ENCODE data around the gene POMC. TPM values are rescaled to one million over a fixed set of nuclear protein-coding genes. Genes with fewer than 3 reads are reported as not detected.
"Not testable (repeated sequence)": the region's sequence is repeated elsewhere in the genome, so short reads cannot be mapped to it uniquely, and the experiment has no call there.

Gene POMC
- total RNA-seq, 1 donor from 2014 or later, result not detected

DNA sequence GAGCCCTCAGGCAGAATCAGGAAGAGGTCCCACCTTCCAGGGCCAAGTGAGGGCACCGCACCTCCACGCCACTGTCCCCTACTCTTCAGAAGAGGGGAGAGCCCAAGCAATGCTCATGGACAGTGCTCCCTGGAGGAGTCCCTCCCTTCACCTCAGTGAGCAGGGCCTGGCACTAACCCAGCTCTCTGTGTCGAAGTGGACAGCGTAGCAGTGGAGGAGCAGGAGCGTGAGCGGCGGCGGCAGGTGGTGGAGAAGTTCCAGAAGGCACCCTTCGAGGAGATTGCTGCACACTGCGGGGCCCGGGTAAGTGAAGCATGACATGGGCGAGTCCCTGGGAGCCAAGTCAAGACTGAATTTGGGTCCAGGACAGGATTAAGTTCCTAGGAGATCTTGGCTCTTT lies 16.7 kb downstream of the POMC start:
- Histone ChIP-seq H3K4me3 (no peak overlapping the region), H3K9ac (no peak overlapping the region), H3K9me3 (ENCODE audit: low read depth) (no peaks in the 10 kb centered on the region), H3K27me3 (no peaks in the 10 kb centered on the region), H3K27ac (no peak overlapping the region), H3K79me2 (ENCODE audit: low read depth) (no peaks in the 10 kb centered on the region), H3K4me1 (no peaks in the 10 kb centered on the region), H2AFZ (replicated peaks) (no peak overlapping the region), H4K20me1 (ENCODE audit: low read depth) (no peaks in the 10 kb centered on the region), H3F3A (ENCODE audit: low read depth) (no peaks in the 10 kb centered on the region), H3K4me2 (no peak overlapping the region), H3K36me3 (no peaks in the 10 kb centered on the region)
- H3K27me3 Mint-ChIP-seq (ENCODE audit: insufficient read depth, low read depth), result no peaks in the 10 kb centered on the region
- no peak overlapping the region for H3K27ac Mint-ChIP-seq
- H3K4me3 Mint-ChIP-seq, result no peak overlapping the region
- TF ChIP-seq, protein P1, sequence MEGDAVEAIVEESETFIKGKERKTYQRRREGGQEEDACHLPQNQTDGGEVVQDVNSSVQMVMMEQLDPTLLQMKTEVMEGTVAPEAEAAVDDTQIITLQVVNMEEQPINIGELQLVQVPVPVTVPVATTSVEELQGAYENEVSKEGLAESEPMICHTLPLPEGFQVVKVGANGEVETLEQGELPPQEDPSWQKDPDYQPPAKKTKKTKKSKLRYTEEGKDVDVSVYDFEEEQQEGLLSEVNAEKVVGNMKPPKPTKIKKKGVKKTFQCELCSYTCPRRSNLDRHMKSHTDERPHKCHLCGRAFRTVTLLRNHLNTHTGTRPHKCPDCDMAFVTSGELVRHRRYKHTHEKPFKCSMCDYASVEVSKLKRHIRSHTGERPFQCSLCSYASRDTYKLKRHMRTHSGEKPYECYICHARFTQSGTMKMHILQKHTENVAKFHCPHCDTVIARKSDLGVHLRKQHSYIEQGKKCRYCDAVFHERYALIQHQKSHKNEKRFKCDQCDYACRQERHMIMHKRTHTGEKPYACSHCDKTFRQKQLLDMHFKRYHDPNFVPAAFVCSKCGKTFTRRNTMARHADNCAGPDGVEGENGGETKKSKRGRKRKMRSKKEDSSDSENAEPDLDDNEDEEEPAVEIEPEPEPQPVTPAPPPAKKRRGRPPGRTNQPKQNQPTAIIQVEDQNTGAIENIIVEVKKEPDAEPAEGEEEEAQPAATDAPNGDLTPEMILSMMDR (IDR thresholded peaks at IDR 0.05), result no peak
- no peak for TF ChIP-seq EZH2 (IDR thresholded peaks at IDR 0.05)
- no peak for TF ChIP-seq EZH2phosphoT487 (IDR thresholded peaks at IDR 0.05)
- H3K4me1 Mint-ChIP-seq, result no peaks in the 10 kb centered on the region
- H3K36me3 Mint-ChIP-seq, result peaks cover 30% of the 10 kb centered on the region
- no peak for DNase-seq (ENCODE audit: low spot score)
- H3K9me3 Mint-ChIP-seq, result no peaks in the 10 kb centered on the region

DNA sequence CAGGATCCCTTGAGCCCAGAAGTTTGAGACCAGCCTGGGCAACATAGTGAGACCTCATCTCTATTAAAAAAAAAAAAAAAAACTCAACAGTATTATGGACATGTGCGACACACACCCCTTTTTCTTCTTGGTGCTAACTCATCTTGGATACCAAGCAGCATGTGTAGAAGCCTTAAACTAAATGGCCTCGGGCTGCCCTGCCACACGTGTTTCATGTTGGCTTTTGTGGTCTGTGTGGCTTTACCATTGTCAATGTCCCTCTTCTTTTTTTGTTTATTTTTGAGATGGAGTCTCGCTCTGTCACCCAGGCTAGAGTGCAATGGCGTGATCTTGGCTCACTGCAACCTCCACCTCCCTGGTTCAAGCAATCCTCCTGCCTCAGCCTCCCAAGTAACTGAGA lies 17.4 kb downstream of the POMC start:
- DNase-seq (ENCODE audit: low spot score); H3F3A ChIP-seq (ENCODE audit: low read depth); H3K4me3 Mint-ChIP-seq; H3K36me3 ChIP-seq; H3K79me2 ChIP-seq (ENCODE audit: low read depth); H2AFZ ChIP-seq (replicated peaks); H3K9me3 Mint-ChIP-seq; H4K20me1 ChIP-seq (ENCODE audit: low read depth); H3K27me3 ChIP-seq; H3K4me1 Mint-ChIP-seq; H3K27ac ChIP-seq; H3K9ac ChIP-seq; H3K27me3 Mint-ChIP-seq (ENCODE audit: insufficient read depth, low read depth); H3K4me3 ChIP-seq; H3K4me1 ChIP-seq; H3K27ac Mint-ChIP-seq; H3K4me2 ChIP-seq; H3K9me3 ChIP-seq (ENCODE audit: low read depth): not testable (repeated sequence)
- H3K36me3 Mint-ChIP-seq, result peaks cover 33% of the 10 kb centered on the region

DNA sequence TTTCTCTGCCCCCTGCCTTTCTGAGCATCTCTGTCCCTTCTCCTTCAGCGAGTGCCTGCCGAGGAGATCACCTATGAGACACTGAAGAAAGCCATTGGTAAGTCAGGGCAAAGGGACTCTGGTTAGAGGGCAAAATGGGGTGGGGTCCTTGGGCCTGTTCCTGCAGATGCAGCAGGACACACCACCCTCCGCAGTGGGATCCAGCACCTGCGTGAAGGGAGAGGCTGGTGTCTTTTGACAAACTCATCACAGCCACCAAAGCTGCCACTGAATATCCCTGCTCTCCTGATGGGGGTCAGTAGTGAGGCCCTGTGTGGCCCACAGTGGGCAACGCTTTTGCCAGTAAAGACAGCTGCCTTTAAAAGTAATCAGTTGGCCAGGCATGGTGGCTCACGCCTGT lies 18.7 kb downstream of the POMC start:
- no peak overlapping the region for H3K27ac ChIP-seq
- peaks cover 31% of the 10 kb centered on the region for H3K36me3 Mint-ChIP-seq
- no peaks in the 10 kb centered on the region for H3K4me1 Mint-ChIP-seq

DNA sequence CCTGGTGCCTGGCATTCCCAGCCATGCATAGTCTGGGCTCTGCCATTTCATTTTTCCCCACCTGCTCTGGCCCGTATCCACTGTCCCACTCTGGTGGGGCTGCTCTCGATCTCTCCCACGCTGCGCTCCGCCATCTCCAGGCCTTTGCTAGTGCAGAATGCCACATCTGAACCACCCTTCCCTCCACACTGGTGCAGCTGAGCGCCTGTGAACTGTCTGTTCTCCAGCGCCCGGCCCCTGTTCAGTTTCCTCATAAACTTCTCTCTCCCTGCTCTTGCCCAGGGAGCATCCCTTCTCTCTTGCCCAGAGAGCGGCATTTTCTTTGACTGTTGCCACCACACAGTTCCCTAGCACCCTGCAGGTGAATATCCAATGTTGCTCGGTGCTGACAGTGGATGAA lies 21.5 kb downstream of the POMC start:
- H3K4me2 ChIP-seq, result no peak overlapping the region
- Mint-ChIP-seq H3K4me3 (no peak overlapping the region), H3K36me3 (peaks cover 24% of the 10 kb centered on the region), H3K9me3 (no peaks in the 10 kb centered on the region), H3K4me1 (no peaks in the 10 kb centered on the region), H3K27ac (no peak overlapping the region), H3K27me3 (ENCODE audit: insufficient read depth, low read depth) (peaks cover 4% of the 10 kb centered on the region)
- DNase-seq (ENCODE audit: low spot score), result no peak
- no peaks in the 10 kb centered on the region for H3K4me1 ChIP-seq
- H3K4me3 ChIP-seq, result no peak overlapping the region
- no peaks in the 10 kb centered on the region for H4K20me1 ChIP-seq (ENCODE audit: low read depth)
- H3K9ac ChIP-seq, result no peak overlapping the region
- H3K79me2 ChIP-seq (ENCODE audit: low read depth), result no peaks in the 10 kb centered on the region
- TF ChIP-seq EZH2 (IDR thresholded peaks at IDR 0.05), result no peak
- TF ChIP-seq EZH2phosphoT487 (IDR thresholded peaks at IDR 0.05), result no peak
- TF ChIP-seq, protein P1 (IDR thresholded peaks at IDR 0.05), result no peak
- H3K9me3 ChIP-seq (ENCODE audit: low read depth), result no peaks in the 10 kb centered on the region
- no peaks in the 10 kb centered on the region for H3K27me3 ChIP-seq
- no peaks in the 10 kb centered on the region for H3K36me3 ChIP-seq
- no peaks in the 10 kb centered on the region for H3F3A ChIP-seq (ENCODE audit: low read depth)
- H3K27ac ChIP-seq, result no peak overlapping the region
- no peak overlapping the region for H2AFZ ChIP-seq (replicated peaks)

More for the DNA sequence above, 18.7 kb downstream of the POMC start:
- Histone ChIP-seq H2AFZ (replicated peaks) (no peak overlapping the region), H3K4me3 (no peak overlapping the region), H3K36me3 (no peaks in the 10 kb centered on the region), H4K20me1 (ENCODE audit: low read depth) (no peaks in the 10 kb centered on the region), H3K9me3 (ENCODE audit: low read depth) (no peaks in the 10 kb centered on the region), H3K4me1 (no peaks in the 10 kb centered on the region), H3K27me3 (no peaks in the 10 kb centered on the region), H3K9ac (no peak overlapping the region), H3K4me2 (no peak overlapping the region), H3F3A (ENCODE audit: low read depth) (no peaks in the 10 kb centered on the region), H3K79me2 (ENCODE audit: low read depth) (no peaks in the 10 kb centered on the region)
- TF ChIP-seq, protein P1 (IDR thresholded peaks at IDR 0.05), result no peak
- TF ChIP-seq EZH2 (IDR thresholded peaks at IDR 0.05) (no peak), EZH2phosphoT487 (IDR thresholded peaks at IDR 0.05) (no peak)
- DNase-seq (ENCODE audit: low spot score), result no peak
- Mint-ChIP-seq H3K4me3 (no peak overlapping the region), H3K27me3 (ENCODE audit: insufficient read depth, low read depth) (peaks cover 2% of the 10 kb centered on the region), H3K27ac (no peak overlapping the region), H3K9me3 (no peaks in the 10 kb centered on the region)

All from neural progenitor cell (in vitro differentiated cells).